Keratinocyte (primary cell): Measurements from ENCODE around the gene DLG2.

Experiments
- CTCF ChIP-seq, 3 experiments: IDR thresholded peaks in 1 of 3; conservative IDR thresholded peaks in 1 of 3; optimal IDR thresholded peaks in 1 of 3; 2 replicates in 2 of 3; 3 replicates in 1 of 3; pipeline versions ENCODE3 to v1.5.1; 2011; ENCODE audit warnings: low read length in 3 of 3, mild to moderate bottlenecking in 3 of 3, moderate library complexity in 2 of 3, control low read depth in 1 of 3, inconsistent platforms in 1 of 3; ENCODE audit not compliant: insufficient read depth in 2 of 3; ENCODE audit errors: extremely low read depth in 1 of 3
- EZH2 ChIP-seq: IDR thresholded peaks from one replicate; pipeline ENCODE4 v1.6.1; 2012; ENCODE audit warnings: inconsistent platforms, mild to moderate bottlenecking, low read length, moderate library complexity

- no peak for TF ChIP-seq CTCF (optimal IDR thresholded peaks at IDR 0.05 in 1 of 3, IDR thresholded peaks at IDR 0.05 in 1 of 3, conservative IDR thresholded peaks at IDR 0.05 in 1 of 3; ENCODE audit: extremely low read depth in 1 of 3, insufficient read depth in 2 of 3, low read length in 3 of 3)
- TF ChIP-seq EZH2, result no peak
These were observed 2151.4 kb downstream of the DLG2 start for GRCh38 chr11:83475760-83476159.
